Measurements from ENCODE around the gene ZNHIT3.

DNA sequence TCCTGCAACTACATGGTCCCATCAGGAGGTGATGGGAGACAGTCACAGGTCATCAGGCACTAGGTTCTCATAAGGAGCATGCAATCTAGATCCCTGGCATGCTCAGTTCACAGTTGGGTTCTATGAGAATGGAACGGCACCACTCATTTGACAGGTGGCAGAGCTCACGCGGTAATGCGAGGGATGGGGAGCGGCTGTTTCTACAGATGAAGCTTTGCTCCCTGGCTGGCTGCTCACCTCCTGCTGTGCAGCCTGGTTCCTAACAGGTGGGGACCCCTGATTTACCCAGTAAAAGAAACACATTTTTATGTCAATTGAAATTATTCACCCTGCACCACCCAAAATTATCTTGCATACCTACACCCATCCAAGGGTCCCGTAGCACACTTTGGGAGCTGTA, 42.7 kb upstream of the ZNHIT3 start:
- TF ChIP-seq, protein P1, sequence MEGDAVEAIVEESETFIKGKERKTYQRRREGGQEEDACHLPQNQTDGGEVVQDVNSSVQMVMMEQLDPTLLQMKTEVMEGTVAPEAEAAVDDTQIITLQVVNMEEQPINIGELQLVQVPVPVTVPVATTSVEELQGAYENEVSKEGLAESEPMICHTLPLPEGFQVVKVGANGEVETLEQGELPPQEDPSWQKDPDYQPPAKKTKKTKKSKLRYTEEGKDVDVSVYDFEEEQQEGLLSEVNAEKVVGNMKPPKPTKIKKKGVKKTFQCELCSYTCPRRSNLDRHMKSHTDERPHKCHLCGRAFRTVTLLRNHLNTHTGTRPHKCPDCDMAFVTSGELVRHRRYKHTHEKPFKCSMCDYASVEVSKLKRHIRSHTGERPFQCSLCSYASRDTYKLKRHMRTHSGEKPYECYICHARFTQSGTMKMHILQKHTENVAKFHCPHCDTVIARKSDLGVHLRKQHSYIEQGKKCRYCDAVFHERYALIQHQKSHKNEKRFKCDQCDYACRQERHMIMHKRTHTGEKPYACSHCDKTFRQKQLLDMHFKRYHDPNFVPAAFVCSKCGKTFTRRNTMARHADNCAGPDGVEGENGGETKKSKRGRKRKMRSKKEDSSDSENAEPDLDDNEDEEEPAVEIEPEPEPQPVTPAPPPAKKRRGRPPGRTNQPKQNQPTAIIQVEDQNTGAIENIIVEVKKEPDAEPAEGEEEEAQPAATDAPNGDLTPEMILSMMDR (IDR thresholded peaks at IDR 0.05) = no peak
- no peak for TF ChIP-seq POLR2A (IDR thresholded peaks at IDR 0.05)

Data from testis (tissue), 2 donors.